BLaER1 (cell line): ENCODE data around the gene FOSB.
A peak's percentile ranks its signal among the peaks of the same experiment; 100 is the strongest.
"Not testable (repeated sequence)": the region's sequence is repeated elsewhere in the genome, so short reads cannot be mapped to it uniquely, and the experiment has no call there.

Experiments used
- H3K27ac ChIP-seq: shearing (Covaris generic); formaldehyde crosslinking; 2 replicates; pipeline ENCODE4 v1.8.1; 2022
- H3K27me3 ChIP-seq: shearing (Covaris generic); formaldehyde crosslinking; 2 replicates; pipeline ENCODE4 v1.8.1; 2022
- H3K36me3 ChIP-seq: shearing (Covaris generic); formaldehyde crosslinking; 2 replicates; pipeline ENCODE4 v1.8.1; 2022
- H3K4me1 ChIP-seq: shearing (Covaris generic); formaldehyde crosslinking; 2 replicates; pipeline ENCODE4 v1.8.1; 2022
- H3K4me2 ChIP-seq: shearing (Covaris generic); formaldehyde crosslinking; 2 replicates; pipeline ENCODE4 v1.8.1; 2022
- H3K4me3 ChIP-seq: shearing (Covaris generic); formaldehyde crosslinking; 2 replicates; pipeline ENCODE4 v1.8.1; 2022
- H3K9ac ChIP-seq: shearing (Covaris generic); formaldehyde crosslinking; 2 replicates; pipeline ENCODE4 v1.8.1; 2022
- H3K9me3 ChIP-seq: shearing (Covaris generic); formaldehyde crosslinking; 2 replicates; pipeline ENCODE4 v1.8.1; 2022
- H4K20me1 ChIP-seq: shearing (Covaris generic); formaldehyde crosslinking; 2 replicates; pipeline ENCODE4 v1.8.1; 2022
- Cebpa-rat ChIP-seq: shearing (Covaris generic); IDR thresholded peaks from 2 replicates; pipeline ENCODE4 v1.8.1; 2022

Gene FOSB

DNA sequence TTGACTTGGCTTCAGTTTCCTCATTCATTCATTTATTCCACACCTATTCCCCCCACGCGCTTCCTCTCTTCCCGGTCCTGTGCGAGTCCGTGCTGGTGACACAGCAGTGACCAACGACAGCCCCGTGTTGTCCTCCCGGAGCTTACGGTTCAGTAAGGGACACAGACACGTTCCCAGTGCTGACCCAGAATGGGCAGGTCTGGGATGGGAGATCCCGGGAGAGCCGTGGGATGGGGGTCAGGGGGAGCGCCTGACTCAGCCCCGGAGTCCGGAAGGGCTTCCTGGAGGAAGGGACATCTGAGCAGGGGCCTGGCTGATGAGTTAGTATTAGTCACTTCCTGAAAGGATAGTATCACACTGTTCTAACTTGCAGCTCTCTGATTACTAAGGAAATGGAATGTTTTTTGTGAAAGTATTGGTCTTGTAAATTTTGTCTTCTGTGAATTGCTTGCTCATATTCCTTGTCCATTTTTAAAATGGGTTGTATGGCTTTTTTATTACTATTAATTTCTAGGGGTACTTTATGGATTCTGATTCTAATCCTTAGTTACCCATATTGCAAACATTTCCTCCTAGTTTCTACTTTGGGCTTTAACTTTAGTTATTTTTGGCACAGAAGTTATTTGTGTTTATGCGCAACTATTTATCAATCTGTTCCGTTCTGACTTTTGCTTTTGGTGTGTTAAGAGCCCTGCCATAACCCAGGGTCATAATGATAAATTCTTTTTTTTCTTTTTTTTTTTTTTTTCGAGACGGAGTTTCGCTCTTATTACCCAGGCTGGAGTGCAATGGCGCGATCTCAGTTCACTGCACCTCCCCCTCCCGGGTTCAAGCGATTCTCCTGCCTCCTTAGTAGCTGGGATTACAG is 43.4 kb upstream of the FOSB start:
- H3K4me1 ChIP-seq = peaks cover 77% of the 10 kb centered on the region
- H3K4me2 ChIP-seq = peak overlapping the region; percentile 97
- H3K27me3 ChIP-seq = peaks cover 3% of the 10 kb centered on the region; the same call in 1 of the 2 replicates
- H3K9me3 ChIP-seq = no peaks in the 10 kb centered on the region
- peak overlapping the region; percentile 76 for H3K4me3 ChIP-seq
- peak overlapping the region; percentile 94 for H3K27ac ChIP-seq
- 0 out of 2 replicates have a peak, but pooled peaks cover 10% of the 10 kb centered on the region for H4K20me1 ChIP-seq
- H3K36me3 ChIP-seq = peaks cover 14% of the 10 kb centered on the region
- TF ChIP-seq Cebpa-rat = no peak
- peak overlapping the region; percentile 86 for H3K9ac ChIP-seq

DNA sequence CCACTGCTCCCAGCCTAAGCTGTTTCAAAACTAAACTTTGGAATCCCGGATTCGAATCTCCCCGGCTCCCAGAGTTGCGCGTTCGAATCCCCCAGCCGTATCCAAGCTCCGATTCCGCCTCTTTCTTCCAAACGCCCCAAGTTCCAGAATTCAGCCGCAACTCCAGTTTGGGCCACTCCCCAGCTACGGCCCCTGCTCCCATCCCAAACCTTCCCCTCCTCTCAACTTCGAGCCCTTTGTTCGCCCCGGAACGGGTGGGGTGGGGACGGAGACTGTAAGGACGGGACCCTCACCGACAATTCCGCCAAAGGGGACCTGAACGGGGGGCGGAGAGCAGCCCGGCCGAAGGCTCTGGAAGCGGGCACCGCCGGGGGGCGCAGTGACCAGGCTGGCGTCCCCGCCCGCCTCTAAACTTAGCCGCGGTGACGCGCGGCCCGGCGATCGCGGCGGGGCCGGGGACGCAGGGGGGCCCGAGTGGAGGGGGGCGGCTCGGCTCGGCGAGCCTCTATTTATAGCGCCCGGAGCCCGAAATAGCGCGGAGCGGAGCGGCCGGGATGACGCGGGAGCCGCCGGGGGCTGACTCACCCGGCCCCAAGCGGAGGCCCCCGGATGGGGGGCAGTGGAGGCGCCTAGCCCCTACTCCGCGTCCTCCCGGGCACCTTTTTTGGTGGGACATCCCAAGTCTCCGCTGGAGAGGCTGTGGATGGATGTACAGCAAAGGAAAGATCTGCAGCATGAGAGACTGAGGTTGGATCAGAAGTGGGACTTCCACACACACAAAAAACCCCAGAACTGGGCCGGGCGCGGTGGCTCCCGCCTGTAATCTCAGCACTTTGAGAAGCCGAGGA is 39.2 kb upstream of the FOSB start:
- H3K4me3 ChIP-seq = peak overlapping the region; percentile 69
- H3K27ac ChIP-seq = peak overlapping the region; percentile 69
- H3K4me1 ChIP-seq = peaks cover 38% of the 10 kb centered on the region
- peak overlapping the region; percentile 69 for H3K9ac ChIP-seq
- H3K36me3 ChIP-seq = no peaks in the 10 kb centered on the region
- no peak for TF ChIP-seq Cebpa-rat
- no peaks in the 10 kb centered on the region for H4K20me1 ChIP-seq
- peak overlapping the region; percentile 85 for H3K4me2 ChIP-seq
- H3K27me3 ChIP-seq = peaks cover 3% of the 10 kb centered on the region; the same call in 1 of the 2 replicates
- H3K9me3 ChIP-seq = no peaks in the 10 kb centered on the region

DNA sequence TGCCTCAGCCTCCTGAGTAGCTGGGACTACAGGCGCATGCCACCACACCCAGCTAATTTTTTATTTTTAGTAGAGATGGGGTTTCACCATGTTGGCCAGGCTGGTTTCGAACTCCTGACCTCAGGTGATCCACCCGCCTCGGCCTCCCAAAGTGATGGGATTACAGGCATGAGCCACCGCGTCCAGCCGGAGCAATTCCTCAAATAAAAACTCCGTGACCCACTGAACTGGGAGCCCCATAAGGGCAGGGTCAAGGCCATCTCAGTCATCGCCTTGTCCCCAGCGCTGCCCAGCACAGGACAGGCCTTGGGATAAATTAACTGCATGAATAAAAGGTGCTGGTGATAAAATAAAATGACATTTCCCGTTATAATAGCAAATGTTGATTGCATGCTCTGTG is 37.9 kb upstream of the FOSB start:
- H3K9ac ChIP-seq, H3K27ac ChIP-seq, H3K4me3 ChIP-seq, H3K27me3 ChIP-seq, H3K4me2 ChIP-seq, H4K20me1 ChIP-seq, H3K9me3 ChIP-seq, H3K36me3 ChIP-seq: not testable (repeated sequence)
- peaks cover 26% of the 10 kb centered on the region for H3K4me1 ChIP-seq

DNA sequence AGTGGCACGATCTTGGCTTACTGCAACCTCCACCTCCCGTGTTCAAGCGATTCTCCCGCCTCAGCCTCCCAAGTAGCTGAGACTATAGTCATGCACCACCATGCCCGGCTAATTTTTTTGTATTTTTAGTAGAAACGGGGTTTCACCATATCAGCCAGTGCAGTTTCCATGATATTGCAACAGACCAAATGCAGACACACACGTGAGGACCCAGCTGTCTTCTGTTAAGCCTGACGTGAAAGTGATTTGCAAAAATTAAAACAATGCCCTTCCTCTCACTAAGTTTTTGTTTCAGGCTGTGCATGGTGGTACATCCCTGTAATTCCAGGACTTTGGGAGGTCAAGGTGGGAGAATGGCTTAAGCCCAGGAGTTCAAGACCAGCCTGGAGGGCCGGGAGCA is 36.8 kb upstream of the FOSB start:
- H3K27me3 ChIP-seq, H3K9ac ChIP-seq, H3K27ac ChIP-seq, H3K4me3 ChIP-seq, H3K4me2 ChIP-seq, H4K20me1 ChIP-seq, H3K9me3 ChIP-seq, H3K36me3 ChIP-seq: not testable (repeated sequence)
- H3K4me1 ChIP-seq = peaks cover 20% of the 10 kb centered on the region

DNA sequence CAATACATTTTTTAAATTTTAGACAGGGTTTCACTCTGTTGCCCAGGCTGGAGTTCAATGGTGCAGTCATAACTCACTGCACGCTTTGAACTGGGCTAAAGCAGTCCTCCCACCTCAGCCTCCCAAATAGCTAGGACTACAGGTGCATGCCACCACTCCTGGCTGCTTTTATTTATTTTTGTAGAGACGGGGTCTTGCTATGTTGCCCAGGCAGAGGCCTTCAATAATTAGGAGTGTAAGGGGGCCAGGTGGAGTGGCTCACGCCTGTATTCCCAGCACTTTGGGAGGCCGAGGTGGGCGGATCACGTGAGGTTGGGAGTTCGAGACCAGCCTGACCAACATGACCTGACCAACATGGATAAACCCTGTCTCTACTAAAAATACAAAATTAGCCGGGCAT is 35.3 kb upstream of the FOSB start:
- not testable (repeated sequence) for H3K4me2 ChIP-seq, H3K27me3 ChIP-seq, H3K36me3 ChIP-seq, H3K9me3 ChIP-seq, H4K20me1 ChIP-seq, H3K9ac ChIP-seq, H3K4me3 ChIP-seq, H3K27ac ChIP-seq
- peaks cover 14% of the 10 kb centered on the region for H3K4me1 ChIP-seq

DNA sequence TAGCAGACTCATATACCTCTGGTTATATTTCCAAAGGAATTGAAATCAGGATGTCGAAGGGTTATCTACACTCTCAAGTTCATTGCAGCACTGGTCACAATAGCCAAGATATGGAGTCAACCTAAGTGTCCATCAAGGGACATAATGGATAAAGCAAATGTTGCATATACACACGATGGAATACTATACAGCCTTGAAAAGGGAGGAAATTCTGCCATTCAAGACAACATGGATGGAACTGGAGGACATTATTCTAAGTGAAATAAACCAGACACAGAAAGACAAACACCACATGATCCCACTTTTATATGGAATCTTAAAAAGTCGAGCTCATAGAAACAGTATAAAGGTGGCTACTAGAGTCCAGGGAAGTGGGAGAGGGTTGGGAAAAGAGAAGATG is 30.5 kb upstream of the FOSB start:
- Histone ChIP-seq H3K27me3 (no peaks in the 10 kb centered on the region), H3K4me3 (no peak overlapping the region), H3K4me2 (no peak overlapping the region), H3K4me1 (peaks cover 34% of the 10 kb centered on the region), H3K9ac (no peak overlapping the region), H4K20me1 (no peaks in the 10 kb centered on the region), H3K36me3 (no peaks in the 10 kb centered on the region), H3K9me3 (no peaks in the 10 kb centered on the region), H3K27ac (no peak overlapping the region)
- TF ChIP-seq Cebpa-rat = no peak

DNA sequence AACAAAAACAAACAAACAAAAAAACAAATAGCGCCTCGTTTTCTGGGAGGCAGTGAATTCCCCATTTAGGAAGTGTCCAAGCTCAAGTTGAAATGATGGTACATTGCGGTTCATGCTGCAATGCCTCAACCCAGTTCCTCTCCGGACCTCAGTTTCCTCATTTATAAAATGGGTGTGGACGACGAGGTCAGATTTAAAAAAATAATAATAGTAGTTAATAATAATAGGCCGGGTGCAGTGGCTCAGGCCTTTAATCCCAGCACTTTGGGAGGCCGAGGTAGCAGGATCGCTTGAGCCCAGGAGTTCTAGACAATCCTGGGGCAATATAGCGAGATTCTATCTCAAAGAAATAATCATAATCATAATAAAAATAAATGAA is 28.6 kb upstream of the FOSB start:
- H3K4me2 ChIP-seq = peak overlapping the region; percentile 71
- no peaks in the 10 kb centered on the region for H3K27me3 ChIP-seq
- no peaks in the 10 kb centered on the region for H4K20me1 ChIP-seq
- H3K27ac ChIP-seq = peak overlapping the region; percentile 93
- H3K4me1 ChIP-seq = peaks cover 48% of the 10 kb centered on the region
- peak overlapping the region; percentile 89 for H3K9ac ChIP-seq
- H3K36me3 ChIP-seq = no peaks in the 10 kb centered on the region
- H3K9me3 ChIP-seq = no peaks in the 10 kb centered on the region
- no peak for TF ChIP-seq Cebpa-rat
- H3K4me3 ChIP-seq = peak overlapping the region; percentile 73

DNA sequence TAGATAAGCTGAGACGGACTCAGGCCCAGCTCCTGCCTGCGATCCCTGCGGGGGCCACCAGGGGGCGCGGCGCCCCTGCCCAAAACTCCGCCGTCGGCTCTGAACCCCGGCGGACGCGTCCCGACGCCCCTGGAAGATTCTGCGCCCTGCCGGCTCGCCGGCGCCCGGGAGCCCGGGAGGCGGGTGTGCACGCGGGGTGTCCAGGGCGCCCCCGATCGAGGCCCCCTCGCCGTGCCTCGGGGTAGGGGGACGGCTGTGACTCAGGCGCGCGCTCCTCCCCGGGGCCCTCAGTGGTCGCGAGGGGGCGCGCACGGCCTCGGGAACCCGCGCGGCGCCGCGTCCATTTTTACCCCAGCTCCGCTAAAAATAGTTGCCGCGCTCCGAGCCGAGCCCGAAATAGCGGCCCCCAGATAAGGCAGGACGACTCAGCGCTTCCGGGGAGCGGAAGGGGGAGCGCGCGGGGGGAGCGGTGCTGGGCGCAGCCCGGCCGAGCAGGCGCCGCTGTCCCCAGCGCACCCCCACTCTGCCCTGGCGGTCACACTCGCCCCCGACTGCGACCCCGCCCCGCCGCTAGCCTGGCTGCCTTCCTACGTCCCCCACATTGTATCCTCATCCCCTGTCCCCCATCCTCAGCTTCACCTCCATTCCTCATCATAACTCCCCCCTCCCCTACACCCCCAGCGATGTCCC is 28.1 kb upstream of the FOSB start:
- Histone ChIP-seq H4K20me1 (no peaks in the 10 kb centered on the region), H3K27ac (peak overlapping the region; percentile 93), H3K4me1 (peaks cover 53% of the 10 kb centered on the region), H3K9me3 (no peaks in the 10 kb centered on the region), H3K27me3 (no peaks in the 10 kb centered on the region), H3K4me2 (peak overlapping the region; percentile 71), H3K4me3 (peak overlapping the region; percentile 73), H3K9ac (peak overlapping the region; percentile 89), H3K36me3 (no peaks in the 10 kb centered on the region)
- TF ChIP-seq Cebpa-rat = no peak

DNA sequence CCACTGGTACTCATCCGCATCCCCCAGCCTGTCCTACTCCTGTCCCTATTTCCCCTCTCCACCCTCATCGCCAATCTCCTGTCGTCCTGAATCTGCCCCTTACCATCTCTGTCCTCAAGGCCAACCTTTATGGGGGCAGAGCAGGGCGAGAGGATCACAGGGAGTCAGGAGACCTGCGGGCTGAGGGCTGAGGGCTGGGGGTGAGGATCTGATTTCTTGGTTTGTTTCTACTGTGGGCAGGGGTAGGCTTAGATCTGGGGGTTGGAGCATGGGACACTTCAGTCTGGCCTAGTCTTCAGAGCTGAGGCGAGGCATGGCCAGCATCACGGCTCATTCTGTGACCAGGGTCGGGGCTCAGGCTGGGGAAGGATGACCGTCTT is 27.5 kb upstream of the FOSB start:
- Histone ChIP-seq H3K4me3 (peak overlapping the region; percentile 73), H3K9ac (peak overlapping the region; percentile 89), H3K9me3 (no peaks in the 10 kb centered on the region)

More for the DNA sequence above, 27.5 kb upstream of the FOSB start:
- Histone ChIP-seq H3K4me2 (peak overlapping the region; percentile 71), H3K36me3 (no peaks in the 10 kb centered on the region), H3K27ac (peak overlapping the region; percentile 93), H3K4me1 (peaks cover 58% of the 10 kb centered on the region), H3K27me3 (no peaks in the 10 kb centered on the region), H4K20me1 (no peaks in the 10 kb centered on the region)
- TF ChIP-seq Cebpa-rat = no peak
